Fibroblast of lung (primary cell): ENCODE results near the gene DLGAP1. TPM values are rescaled to one million over a fixed set of nuclear protein-coding genes. Genes with fewer than 3 reads are reported as not detected.

Source experiments
- DNase-seq, 2 donors: peaks; one replicate each; pipeline versions ENCODE4 v3.0.0 to v3.0.0-alpha.2; 2010; ENCODE audit warnings: low read depth in 2 of 2
- H2AFZ ChIP-seq: 2 replicates; pipeline ENCODE4 v1.5.1; 2012; ENCODE audit warnings: low read length, control low read depth, inconsistent platforms
- H3K27ac ChIP-seq: 2 replicates; pipeline ENCODE4 v1.5.1; 2011; ENCODE audit warnings: low read length, control low read depth; ENCODE audit not compliant: insufficient read depth
- H3K27me3 ChIP-seq: 2 replicates; pipeline ENCODE4 v1.5.1; 2011; ENCODE audit warnings: mild to moderate bottlenecking, low read length; ENCODE audit not compliant: control insufficient read depth, insufficient read depth
- H3K36me3 ChIP-seq: 2 replicates; pipeline ENCODE4 v1.5.1; 2011; ENCODE audit warnings: low read length; ENCODE audit not compliant: control insufficient read depth, insufficient read depth
- H3K4me1 ChIP-seq: 2 replicates; pipeline ENCODE4 v1.5.1; 2011; ENCODE audit warnings: low read length; ENCODE audit not compliant: control insufficient read depth, insufficient read depth; ENCODE audit errors: extremely low read depth
- H3K4me2 ChIP-seq: 2 replicates; pipeline ENCODE4 v1.5.1; 2011; ENCODE audit warnings: low read length, control low read depth; ENCODE audit not compliant: insufficient read depth; ENCODE audit errors: extremely low read depth
- H3K4me3 ChIP-seq, 4 experiments: fragments of 200-600 bp in 1 of 4; sonication (generic) in 1 of 4; replicated peaks in 1 of 4; 2 replicates each; pipeline ENCODE4 v1.5.1; 2011 to 2016; ENCODE audit warnings: low read length in 4 of 4, low read depth in 3 of 4, mild to moderate bottlenecking in 3 of 4, control low read depth in 2 of 4, inconsistent platforms in 1 of 4, mixed read lengths in 1 of 4; ENCODE audit not compliant: insufficient read depth in 1 of 4; ENCODE audit errors: control extremely low read depth in 1 of 4
- H3K79me2 ChIP-seq: 2 replicates; pipeline ENCODE4 v1.5.1; 2012; ENCODE audit warnings: mild to moderate bottlenecking, low read length, inconsistent platforms; ENCODE audit not compliant: control insufficient read depth, insufficient read depth
- H3K9ac ChIP-seq: 2 replicates; pipeline ENCODE4 v1.5.1; 2011; ENCODE audit warnings: mild to moderate bottlenecking, low read length, control low read depth; ENCODE audit not compliant: insufficient read depth
- H3K9me3 ChIP-seq: 2 replicates; pipeline ENCODE4 v1.5.1; 2012; ENCODE audit warnings: low read depth, low read length; ENCODE audit not compliant: control insufficient read depth, insufficient read depth
- H4K20me1 ChIP-seq: 2 replicates; pipeline ENCODE4 v1.5.1; 2011; ENCODE audit warnings: low read length; ENCODE audit not compliant: control insufficient read depth, insufficient read depth; ENCODE audit errors: extremely low read depth
- EZH2 ChIP-seq: IDR thresholded peaks from 2 replicates; pipeline ENCODE4 v1.5.1; 2012; ENCODE audit warnings: low read length, control low read depth, mild to moderate bottlenecking; ENCODE audit errors: missing control alignments
- polyA plus RNA-seq, 2 donors: library from polyadenylated mRNA; depleted of rRNA in 1 of 2; stranded (reverse) in 1 of 2; unstranded in 1 of 2; fragments of >200 nt; gene quantifications; 2 replicates each; pipeline ENCODE4 v1.2.1, GENCODE V29; 2011 to 2012; ENCODE audit warnings: missing spikeins in 1 of 2
- total RNA-seq: library from RNA; depleted of rRNA; stranded (reverse); fragments of >200 nt; gene quantifications from 2 replicates; pipeline ENCODE4 v1.2.1, GENCODE V29; 2014
- TF ChIP-seq, protein P1 (sequence below), 2 donors: IDR thresholded peaks in 1 of 2; conservative IDR thresholded peaks in 1 of 2; 1 replicate in 1 of 2; 2 replicates in 1 of 2; pipeline ENCODE4 v1.5.1; 2011 to 2012; ENCODE audit warnings: low read length in 2 of 2, control low read depth in 1 of 2, inconsistent platforms in 1 of 2, low read depth in 1 of 2, mild to moderate bottlenecking in 1 of 2

DLGAP1 gene
- total and polyA plus RNA-seq, 2 donors (not counting 1 experiment from before 2014, with no cell fraction given): 0.16 to 0.17 TPM

- no peak for DNase-seq
- no peak overlapping the region for H3K4me2 ChIP-seq
These were observed 771.6 kb downstream of the DLGAP1 start for GRCh38 chr18:3683483-3683882.

DNA sequence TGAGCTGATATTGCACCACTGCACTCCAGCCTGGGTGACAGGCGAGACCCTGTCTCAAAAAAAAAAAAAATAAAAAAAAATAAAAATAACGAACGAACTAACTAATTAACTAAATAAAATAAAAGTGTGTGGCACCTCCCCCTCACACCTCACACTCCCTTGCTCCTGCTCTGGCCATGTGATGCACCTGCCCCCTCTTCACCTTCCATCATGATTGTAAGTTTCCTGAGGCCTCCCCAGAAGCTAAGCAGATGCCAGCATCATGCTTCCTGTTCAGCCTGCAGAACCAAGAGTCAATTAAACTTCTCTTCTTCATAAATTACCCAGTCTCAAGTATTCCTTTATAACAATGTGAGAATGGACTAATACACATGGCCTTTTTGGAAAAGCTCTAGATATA, 773.0 kb downstream of the DLGAP1 start:
- Histone ChIP-seq H2AFZ (no peak overlapping the region), H3K27me3 (no peaks in the 10 kb centered on the region), H4K20me1 (no peaks in the 10 kb centered on the region), H3K27ac (no peak overlapping the region), H3K4me1 (no peaks in the 10 kb centered on the region), H3K9me3 (no peaks in the 10 kb centered on the region), H3K4me3 (no peak overlapping the region), H3K36me3 (no peaks in the 10 kb centered on the region), H3K4me2 (no peak overlapping the region), H3K9ac (no peak overlapping the region), H3K79me2 (no peaks in the 10 kb centered on the region)
- TF ChIP-seq EZH2: no peak
- TF ChIP-seq, protein P1, sequence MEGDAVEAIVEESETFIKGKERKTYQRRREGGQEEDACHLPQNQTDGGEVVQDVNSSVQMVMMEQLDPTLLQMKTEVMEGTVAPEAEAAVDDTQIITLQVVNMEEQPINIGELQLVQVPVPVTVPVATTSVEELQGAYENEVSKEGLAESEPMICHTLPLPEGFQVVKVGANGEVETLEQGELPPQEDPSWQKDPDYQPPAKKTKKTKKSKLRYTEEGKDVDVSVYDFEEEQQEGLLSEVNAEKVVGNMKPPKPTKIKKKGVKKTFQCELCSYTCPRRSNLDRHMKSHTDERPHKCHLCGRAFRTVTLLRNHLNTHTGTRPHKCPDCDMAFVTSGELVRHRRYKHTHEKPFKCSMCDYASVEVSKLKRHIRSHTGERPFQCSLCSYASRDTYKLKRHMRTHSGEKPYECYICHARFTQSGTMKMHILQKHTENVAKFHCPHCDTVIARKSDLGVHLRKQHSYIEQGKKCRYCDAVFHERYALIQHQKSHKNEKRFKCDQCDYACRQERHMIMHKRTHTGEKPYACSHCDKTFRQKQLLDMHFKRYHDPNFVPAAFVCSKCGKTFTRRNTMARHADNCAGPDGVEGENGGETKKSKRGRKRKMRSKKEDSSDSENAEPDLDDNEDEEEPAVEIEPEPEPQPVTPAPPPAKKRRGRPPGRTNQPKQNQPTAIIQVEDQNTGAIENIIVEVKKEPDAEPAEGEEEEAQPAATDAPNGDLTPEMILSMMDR (conservative IDR thresholded peaks at IDR 0.05 in 1 of 2, IDR thresholded peaks at IDR 0.05 in 1 of 2; ENCODE audit: low read depth in 1 of 2, low read length in 2 of 2): no peak
- DNase-seq: no peak

More at GRCh38 chr18:3683483-3683882, 771.6 kb downstream of the DLGAP1 start:
- Histone ChIP-seq H3K9ac (no peak overlapping the region), H2AFZ (no peak overlapping the region), H3K4me3 (no peak overlapping the region), H4K20me1 (no peaks in the 10 kb centered on the region), H3K9me3 (no peaks in the 10 kb centered on the region), H3K27me3 (no peaks in the 10 kb centered on the region), H3K27ac (no peak overlapping the region), H3K36me3 (no peaks in the 10 kb centered on the region), H3K4me1 (peaks cover 2% of the 10 kb centered on the region), H3K79me2 (no peaks in the 10 kb centered on the region)
- TF ChIP-seq EZH2: no peak
- TF ChIP-seq, protein P1 (conservative IDR thresholded peaks at IDR 0.05 in 1 of 2, IDR thresholded peaks at IDR 0.05 in 1 of 2; ENCODE audit: low read depth in 1 of 2, low read length in 2 of 2): no peak

DNA sequence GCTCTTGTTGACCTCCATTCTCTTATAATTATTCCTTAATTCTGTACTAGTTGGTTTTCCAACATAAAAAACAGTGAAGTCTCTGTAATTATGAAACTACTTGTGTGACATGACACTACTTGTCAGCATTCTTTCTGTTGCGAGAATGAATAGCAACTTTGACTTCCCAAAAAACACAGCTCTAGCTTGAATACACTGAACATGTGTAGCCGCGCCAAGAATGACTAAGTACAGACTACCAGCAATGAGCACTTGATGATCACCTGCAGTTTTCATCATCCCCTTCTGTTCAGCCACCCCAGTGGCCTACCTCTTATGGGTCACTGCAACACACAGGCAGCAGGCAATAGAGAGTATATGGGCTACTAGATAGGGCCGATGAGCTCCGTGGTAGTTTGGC, 775.9 kb downstream of the DLGAP1 start:
- no peaks in the 10 kb centered on the region for H3K36me3 ChIP-seq
- no peaks in the 10 kb centered on the region for H3K79me2 ChIP-seq
- no peak overlapping the region for H3K4me2 ChIP-seq
- no peaks in the 10 kb centered on the region for H3K4me1 ChIP-seq
- no peaks in the 10 kb centered on the region for H3K9me3 ChIP-seq
- no peak overlapping the region for H3K27ac ChIP-seq
- no peaks in the 10 kb centered on the region for H4K20me1 ChIP-seq
- no peak overlapping the region for H2AFZ ChIP-seq
- no peak for DNase-seq
- TF ChIP-seq EZH2: no peak
- TF ChIP-seq, protein P1 (conservative IDR thresholded peaks at IDR 0.05 in 1 of 2, IDR thresholded peaks at IDR 0.05 in 1 of 2; ENCODE audit: low read depth in 1 of 2, low read length in 2 of 2): no peak
- no peaks in the 10 kb centered on the region for H3K27me3 ChIP-seq
- H3K4me3 ChIP-seq: no peak overlapping the region
- no peak overlapping the region for H3K9ac ChIP-seq
